ENCODE data around the gene C11orf91.
A peak's percentile ranks its signal among the peaks of the same experiment; 100 is the strongest.
"Not testable (repeated sequence)": the region's sequence is repeated elsewhere in the genome, so short reads cannot be mapped to it uniquely, and the experiment has no call there.

Gene C11orf91

GRCh38 chr11:33687733-33688479 lies 12.7 kb downstream of the C11orf91 start:
- Mint-ChIP-seq H3K9me3 (no peaks in the 10 kb centered on the region), H3K4me3 (no peak overlapping the region), H3K36me3 (ENCODE audit: low read depth) (no peaks in the 10 kb centered on the region), H3K27ac (no peak overlapping the region), H3K27me3 (ENCODE audit: low read depth, poor library complexity) (peaks cover 16% of the 10 kb centered on the region), H3K4me1 (peaks cover 30% of the 10 kb centered on the region)
- TF ChIP-seq CTCF (IDR thresholded peaks at IDR 0.05): peak; percentile 77
- DNase-seq: peak; percentile 66

- H3K4me3 Mint-ChIP-seq: no peak overlapping the region
- DNase-seq: no peak
- no peak overlapping the region for H3K27ac Mint-ChIP-seq
- no peak for TF ChIP-seq CTCF (IDR thresholded peaks at IDR 0.05)
- peaks cover 18% of the 10 kb centered on the region for H3K4me1 Mint-ChIP-seq
- peaks cover 10% of the 10 kb centered on the region for H3K9me3 Mint-ChIP-seq
- H3K27me3 Mint-ChIP-seq (ENCODE audit: low read depth, poor library complexity): peaks cover 34% of the 10 kb centered on the region
- no peaks in the 10 kb centered on the region for H3K36me3 Mint-ChIP-seq (ENCODE audit: low read depth)
These were observed 15.5 kb downstream of the C11orf91 start for GRCh38 chr11:33685082-33685481.

GRCh38 chr11:33684003-33684706 lies 16.5 kb downstream of the C11orf91 start:
- H3K36me3 Mint-ChIP-seq (ENCODE audit: low read depth): no peaks in the 10 kb centered on the region
- H3K27me3 Mint-ChIP-seq (ENCODE audit: low read depth, poor library complexity): peaks cover 37% of the 10 kb centered on the region
- no peak overlapping the region for H3K27ac Mint-ChIP-seq
- H3K4me1 Mint-ChIP-seq: peaks cover 18% of the 10 kb centered on the region
- TF ChIP-seq CTCF (IDR thresholded peaks at IDR 0.05): no peak
- no peak overlapping the region for H3K4me3 Mint-ChIP-seq
- H3K9me3 Mint-ChIP-seq: peaks cover 16% of the 10 kb centered on the region
- no peak for DNase-seq

- Mint-ChIP-seq H3K27me3 (ENCODE audit: low read depth, poor library complexity) (peaks cover 36% of the 10 kb centered on the region), H3K4me3 (no peak overlapping the region), H3K36me3 (ENCODE audit: low read depth) (peaks cover under 1% of the 10 kb centered on the region), H3K4me1 (peaks cover 18% of the 10 kb centered on the region), H3K27ac (no peak overlapping the region), H3K9me3 (peaks cover 31% of the 10 kb centered on the region)
- no peak for TF ChIP-seq CTCF (IDR thresholded peaks at IDR 0.05)
- DNase-seq: no peak
These were observed 18.2 kb downstream of the C11orf91 start for GRCh38 chr11:33682446-33682845.

- Mint-ChIP-seq H3K27me3 (ENCODE audit: low read depth, poor library complexity) (peaks cover 36% of the 10 kb centered on the region), H3K27ac (no peak overlapping the region), H3K9me3 (peaks cover 36% of the 10 kb centered on the region), H3K4me1 (peaks cover 18% of the 10 kb centered on the region), H3K4me3 (no peak overlapping the region), H3K36me3 (ENCODE audit: low read depth) (peaks cover 5% of the 10 kb centered on the region)
- TF ChIP-seq CTCF (IDR thresholded peaks at IDR 0.05): no peak
- no peak for DNase-seq
These were observed 18.6 kb downstream of the C11orf91 start for GRCh38 chr11:33682019-33682418.

- Mint-ChIP-seq H3K9me3 (peaks cover 36% of the 10 kb centered on the region), H3K4me1 (peaks cover 11% of the 10 kb centered on the region), H3K27me3 (ENCODE audit: low read depth, poor library complexity) (peaks cover 40% of the 10 kb centered on the region)
- H3K27ac Mint-ChIP-seq; DNase-seq; H3K36me3 Mint-ChIP-seq (ENCODE audit: low read depth); H3K4me3 Mint-ChIP-seq: not testable (repeated sequence)
These were observed 22.0 kb downstream of the C11orf91 start for GRCh38 chr11:33678616-33679015.

Measured in nephron progenitor cell (in vitro differentiated cells).